Esophagus muscularis mucosa (tissue), 3 donors: ENCODE data around the gene CDC42BPA.

Source experiments
- EP300 ChIP-seq: sonication (generic); formaldehyde crosslinking; IDR thresholded peaks from one replicate; pipeline ENCODE4 v1.6.1; 2017; ENCODE audit warnings: antibody characterized with exemption
- TF ChIP-seq, protein P1 (sequence below), 3 experiments: fragments of 200-600 bp in 2 of 3; fragments of 450-650 bp in 1 of 3; sonication (generic) in 2 of 3; IDR thresholded peaks; one replicate each; pipeline ENCODE4 v1.5.1; 2017 to 2019; ENCODE audit warnings: antibody characterized with exemption in 3 of 3, mild to moderate bottlenecking in 2 of 3, moderate library complexity in 1 of 3

DNA sequence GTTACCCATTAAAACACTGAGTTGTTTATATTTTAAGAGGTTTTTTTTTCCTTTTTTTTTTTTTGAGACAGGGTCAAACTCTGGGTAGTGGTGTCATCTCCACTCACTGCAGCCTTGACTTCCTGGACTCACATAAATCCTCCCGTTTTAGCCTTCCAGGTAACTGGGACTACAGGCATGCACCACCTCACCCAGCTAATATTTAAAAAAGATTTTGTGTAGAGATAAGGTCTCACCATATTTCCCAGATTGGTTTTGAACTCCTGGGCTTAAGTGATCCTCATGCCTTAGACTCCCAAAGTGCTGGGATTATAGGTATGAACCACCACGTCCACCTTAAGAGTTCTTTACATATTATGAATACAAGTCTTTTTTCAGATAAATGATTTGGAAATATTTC is 231.7 kb downstream of the CDC42BPA start:
- TF ChIP-seq, protein P1, sequence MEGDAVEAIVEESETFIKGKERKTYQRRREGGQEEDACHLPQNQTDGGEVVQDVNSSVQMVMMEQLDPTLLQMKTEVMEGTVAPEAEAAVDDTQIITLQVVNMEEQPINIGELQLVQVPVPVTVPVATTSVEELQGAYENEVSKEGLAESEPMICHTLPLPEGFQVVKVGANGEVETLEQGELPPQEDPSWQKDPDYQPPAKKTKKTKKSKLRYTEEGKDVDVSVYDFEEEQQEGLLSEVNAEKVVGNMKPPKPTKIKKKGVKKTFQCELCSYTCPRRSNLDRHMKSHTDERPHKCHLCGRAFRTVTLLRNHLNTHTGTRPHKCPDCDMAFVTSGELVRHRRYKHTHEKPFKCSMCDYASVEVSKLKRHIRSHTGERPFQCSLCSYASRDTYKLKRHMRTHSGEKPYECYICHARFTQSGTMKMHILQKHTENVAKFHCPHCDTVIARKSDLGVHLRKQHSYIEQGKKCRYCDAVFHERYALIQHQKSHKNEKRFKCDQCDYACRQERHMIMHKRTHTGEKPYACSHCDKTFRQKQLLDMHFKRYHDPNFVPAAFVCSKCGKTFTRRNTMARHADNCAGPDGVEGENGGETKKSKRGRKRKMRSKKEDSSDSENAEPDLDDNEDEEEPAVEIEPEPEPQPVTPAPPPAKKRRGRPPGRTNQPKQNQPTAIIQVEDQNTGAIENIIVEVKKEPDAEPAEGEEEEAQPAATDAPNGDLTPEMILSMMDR (IDR thresholded peaks at IDR 0.05): no peak
- no peak for TF ChIP-seq EP300
